Neuronal stem cell (in vitro differentiated cells): ENCODE data around the gene XIRP1.

ENCODE experiments used
- DNase-seq: peaks from one replicate; pipeline ENCODE4 v3.0.0-alpha.2; 2013; ENCODE audit warnings: low spot score
- H2AFZ ChIP-seq: one replicate; pipeline ENCODE4 v1.6.1; 2013; ENCODE audit warnings: mild to moderate bottlenecking, low read length, inconsistent platforms
- H2AK5ac ChIP-seq: 2 replicates; pipeline ENCODE4 v1.6.1; 2013; ENCODE audit warnings: low read depth, mild to moderate bottlenecking, inconsistent platforms, low read length, moderate library complexity, mixed read lengths
- H2BK120ac ChIP-seq: 2 replicates; pipeline ENCODE4 v1.6.1; 2013; ENCODE audit warnings: low read depth, mild to moderate bottlenecking, inconsistent platforms, low read length, moderate library complexity, mixed read lengths
- H2BK12ac ChIP-seq: one replicate; pipeline ENCODE4 v1.6.1; 2013; ENCODE audit warnings: low read length, inconsistent platforms
- H2BK15ac ChIP-seq: 2 replicates; pipeline ENCODE4 v1.6.1; 2013; ENCODE audit warnings: mild to moderate bottlenecking, low read length, inconsistent platforms, mixed read lengths
- H2BK5ac ChIP-seq: one replicate; pipeline ENCODE4 v1.6.1; 2013; ENCODE audit warnings: inconsistent platforms, mild to moderate bottlenecking, low read length, moderate library complexity
- H3K14ac ChIP-seq: one replicate; pipeline ENCODE4 v1.6.1; 2013; ENCODE audit warnings: low read length, inconsistent platforms
- H3K18ac ChIP-seq: 2 replicates; pipeline ENCODE4 v1.6.1; 2013; ENCODE audit warnings: low read length, inconsistent platforms
- H3K23ac ChIP-seq: 2 replicates; pipeline ENCODE4 v1.6.1; 2013; ENCODE audit warnings: low read depth, mild to moderate bottlenecking, mixed read lengths, low read length, inconsistent platforms; ENCODE audit not compliant: poor library complexity
- H3K27ac ChIP-seq: replicated peaks from 3 replicates; pipeline ENCODE4 v1.5.1; 2013; ENCODE audit warnings: low read length, inconsistent platforms
- H3K27me3 ChIP-seq, 3 experiments: 2 replicates each; pipeline ENCODE4 v1.6.1; 2013; ENCODE audit warnings: low read length in 3 of 3, mild to moderate bottlenecking in 2 of 3, inconsistent platforms in 1 of 3, low read depth in 1 of 3, mixed read lengths in 1 of 3, moderate library complexity in 1 of 3; ENCODE audit not compliant: control insufficient read depth in 3 of 3, insufficient read depth in 3 of 3
- H3K36me3 ChIP-seq, 2 donors: replicated peaks in 1 of 2; 2 replicates each; pipeline ENCODE4 v1.6.1; 2013; ENCODE audit warnings: low read length in 2 of 2; ENCODE audit not compliant: control insufficient read depth in 2 of 2, insufficient read depth in 2 of 2
- H3K4ac ChIP-seq: 2 replicates; pipeline ENCODE4 v1.6.1; 2013; ENCODE audit warnings: inconsistent platforms, mild to moderate bottlenecking, low read length, moderate library complexity
- H3K4me1 ChIP-seq, 2 donors: 1 replicate in 1 of 2; 2 replicates in 1 of 2; pipeline ENCODE4 v1.6.1; 2013; ENCODE audit warnings: low read length in 2 of 2, low read depth in 1 of 2; ENCODE audit not compliant: control insufficient read depth in 2 of 2, insufficient read depth in 1 of 2
- H3K4me2 ChIP-seq: one replicate; pipeline ENCODE4 v1.6.1; 2013; ENCODE audit warnings: mild to moderate bottlenecking, low read length, inconsistent platforms; ENCODE audit not compliant: insufficient read depth, poor library complexity, severe bottlenecking
- H3K4me3 ChIP-seq, 2 donors: 2 replicates each; pipeline ENCODE4 v1.5.1; 2013; ENCODE audit warnings: low read length in 2 of 2, mild to moderate bottlenecking in 2 of 2, inconsistent platforms in 1 of 2, moderate library complexity in 1 of 2
- H3K79me1 ChIP-seq: one replicate; pipeline ENCODE4 v1.6.1; 2013; ENCODE audit warnings: low read depth, mild to moderate bottlenecking, inconsistent platforms, low read length, moderate library complexity
- H3K9ac ChIP-seq: one replicate; pipeline ENCODE4 v1.6.1; 2013; ENCODE audit warnings: mild to moderate bottlenecking, low read depth, low read length, inconsistent platforms; ENCODE audit not compliant: poor library complexity
- H3K9me3 ChIP-seq, 2 donors: replicated peaks in 1 of 2; 2 replicates each; pipeline versions ENCODE3 to v1.6.1; 2013; ENCODE audit warnings: low read length in 2 of 2, mild to moderate bottlenecking in 2 of 2, inconsistent platforms in 1 of 2, low read depth in 1 of 2, mixed read lengths in 1 of 2, moderate library complexity in 1 of 2; ENCODE audit not compliant: control insufficient read depth in 2 of 2, insufficient read depth in 1 of 2
- H4K8ac ChIP-seq: one replicate; pipeline ENCODE4 v1.6.1; 2013; ENCODE audit warnings: low read depth, mild to moderate bottlenecking, inconsistent platforms, low read length, moderate library complexity
- H4K91ac ChIP-seq: one replicate; pipeline ENCODE4 v1.6.1; 2013; ENCODE audit warnings: low read length, low read depth, mild to moderate bottlenecking, inconsistent platforms; ENCODE audit not compliant: poor library complexity
- WGBS, 2 donors: extraction: QIAGEN DNeasy Blood & Tissue Kit; methylation state at CpG; one replicate each; pipeline ENCODE4 v1.1.7; 2013; ENCODE audit warnings: missing lambda C conversion rate in 2 of 2, mixed read lengths in 1 of 2; ENCODE audit not compliant: insufficient read length in 2 of 2, insufficient replicate concordance in 1 of 2; ENCODE audit errors: extremely low coverage in 2 of 2; 5-methylcytosine and 5-hydroxymethylcytosine counted together

Gene XIRP1

GRCh38 chr3:39202094-39202493 is 9.7 kb upstream of the XIRP1 start:
- Histone ChIP-seq H3K9ac (no peak overlapping the region), H3K4me3 (no peak overlapping the region), H2AK5ac (no peak overlapping the region), H3K4ac (no peak overlapping the region), H3K79me1 (no peaks in the 10 kb centered on the region), H3K9me3 (no peaks in the 10 kb centered on the region), H4K91ac (no peak overlapping the region), H4K8ac (no peak overlapping the region), H3K4me1 (no peaks in the 10 kb centered on the region), H3K27me3 (peaks cover 0 to 24% (median 0%) of the 10 kb centered on the region in 3 experiments), H3K18ac (no peak overlapping the region), H3K14ac (no peak overlapping the region), H2BK15ac (no peak overlapping the region), H2BK120ac (no peak overlapping the region), H3K23ac (no peak overlapping the region), H3K36me3 (no peaks in the 10 kb centered on the region), H2BK12ac (no peak overlapping the region), H3K27ac (no peak overlapping the region), H3K4me2 (no peak overlapping the region), H2AFZ (no peak overlapping the region), H2BK5ac (no peak overlapping the region)
- no peak for DNase-seq
- WGBS, 2 donors, result no CpG with 5 or more reads among the region's 3 CpGs

- H3K4me2 ChIP-seq, result no peak overlapping the region
- H3K4ac ChIP-seq, result no peak overlapping the region
- no peak overlapping the region for H2AK5ac ChIP-seq
- no peak overlapping the region for H4K8ac ChIP-seq
- peaks cover 0 to 5% of the 10 kb centered on the region in 2 donors for H3K4me1 ChIP-seq
- H3K4me3 ChIP-seq, result no peak overlapping the region
- no peaks in the 10 kb centered on the region for H3K36me3 ChIP-seq
- H2AFZ ChIP-seq, result no peak overlapping the region
- no peak overlapping the region for H2BK12ac ChIP-seq
- H4K91ac ChIP-seq, result no peak overlapping the region
- H3K18ac ChIP-seq, result peak overlapping the region; percentile 63
- H3K9me3 ChIP-seq, result no peaks in the 10 kb centered on the region
- DNase-seq, result no peak
- no peaks in the 10 kb centered on the region for H3K79me1 ChIP-seq
- no peak overlapping the region for H3K14ac ChIP-seq
- peak overlapping the region; percentile 34 for H2BK15ac ChIP-seq
- H3K27me3 ChIP-seq, result peaks cover 0 to 4% (median 0%) of the 10 kb centered on the region in 3 experiments
- no CpG with 5 or more reads among the region's 6 CpGs for WGBS, 2 donors
- H3K23ac ChIP-seq, result no peak overlapping the region
- no peak overlapping the region for H2BK120ac ChIP-seq
- no peak overlapping the region for H3K9ac ChIP-seq
- H2BK5ac ChIP-seq, result peak overlapping the region; percentile 16
- H3K27ac ChIP-seq, result no peak overlapping the region
Observed at GRCh38 chr3:39196671-39197356, 4.4 kb upstream of the XIRP1 start.

- Histone ChIP-seq H2BK15ac (no peak overlapping the region), H2BK12ac (no peak overlapping the region), H2BK120ac (no peak overlapping the region), H3K4me1 (peaks cover 0 to 10% of the 10 kb centered on the region in 2 donors), H3K4ac (no peak overlapping the region), H2AFZ (no peak overlapping the region), H3K27ac (no peak overlapping the region), H3K27me3 (peaks cover 0 to 3% (median 0%) of the 10 kb centered on the region in 3 experiments), H3K23ac (no peak overlapping the region), H3K4me2 (no peak overlapping the region), H3K36me3 (no peaks in the 10 kb centered on the region), H3K9me3 (no peaks in the 10 kb centered on the region), H2AK5ac (no peak overlapping the region), H3K79me1 (no peaks in the 10 kb centered on the region), H3K14ac (no peak overlapping the region), H3K18ac (no peak overlapping the region), H2BK5ac (no peak overlapping the region), H3K4me3 (no peak overlapping the region), H4K8ac (no peak overlapping the region), H3K9ac (no peak overlapping the region), H4K91ac (no peak overlapping the region)
- WGBS, 2 donors, result no CpG with 5 or more reads among the region's 3 CpGs
- DNase-seq, result no peak
Observed at GRCh38 chr3:39196034-39196433, 3.6 kb upstream of the XIRP1 start.

DNA sequence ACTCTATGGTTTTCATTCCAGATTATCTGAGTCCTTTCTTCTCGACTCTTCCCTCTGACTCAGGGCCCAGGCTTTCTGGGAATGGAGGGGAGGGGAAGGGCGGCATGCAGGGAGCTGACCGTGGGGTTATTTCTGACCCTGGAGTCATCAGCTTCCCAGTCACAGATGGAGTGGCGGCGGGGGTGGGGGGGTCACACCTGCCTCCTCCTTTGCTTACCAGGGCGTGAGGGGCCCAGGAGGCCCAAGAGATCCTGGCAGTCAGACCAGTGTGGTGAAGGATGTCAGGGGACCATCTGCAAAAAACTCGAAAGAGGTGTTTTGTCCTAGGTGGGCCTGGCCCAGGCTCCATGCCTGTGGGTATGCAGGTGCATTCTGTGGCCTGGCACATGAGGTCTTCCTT is 996 bp upstream of the XIRP1 start:
- no peak overlapping the region for H4K91ac ChIP-seq
- peaks cover 0 to 13% of the 10 kb centered on the region in 2 donors for H3K4me1 ChIP-seq
- H3K27ac ChIP-seq, result no peak overlapping the region
- H3K23ac ChIP-seq, result no peak overlapping the region
- no peak overlapping the region for H3K4me2 ChIP-seq
- H3K79me1 ChIP-seq, result no peaks in the 10 kb centered on the region
- no peaks in the 10 kb centered on the region for H3K27me3 ChIP-seq
- no peak overlapping the region for H2AFZ ChIP-seq
- H3K36me3 ChIP-seq, result no peaks in the 10 kb centered on the region
- H2BK120ac ChIP-seq, result no peak overlapping the region
- no peaks in the 10 kb centered on the region for H3K9me3 ChIP-seq
- H4K8ac ChIP-seq, result no peak overlapping the region
- H2BK5ac ChIP-seq, result no peak overlapping the region
- H3K9ac ChIP-seq, result no peak overlapping the region
- no peak overlapping the region for H2BK12ac ChIP-seq
- no peak for DNase-seq
- H2BK15ac ChIP-seq, result no peak overlapping the region
- peak overlapping the region; percentile 87 for H2AK5ac ChIP-seq
- H3K4me3 ChIP-seq, result no peak overlapping the region
- H3K14ac ChIP-seq, result no peak overlapping the region
- no peak overlapping the region for H3K18ac ChIP-seq
- H3K4ac ChIP-seq, result no peak overlapping the region
- WGBS, 2 donors, result no CpG with 5 or more reads among the region's 7 CpGs
